ENCODE results near the gene OR2M2.

The OR2M2 gene, protein sequence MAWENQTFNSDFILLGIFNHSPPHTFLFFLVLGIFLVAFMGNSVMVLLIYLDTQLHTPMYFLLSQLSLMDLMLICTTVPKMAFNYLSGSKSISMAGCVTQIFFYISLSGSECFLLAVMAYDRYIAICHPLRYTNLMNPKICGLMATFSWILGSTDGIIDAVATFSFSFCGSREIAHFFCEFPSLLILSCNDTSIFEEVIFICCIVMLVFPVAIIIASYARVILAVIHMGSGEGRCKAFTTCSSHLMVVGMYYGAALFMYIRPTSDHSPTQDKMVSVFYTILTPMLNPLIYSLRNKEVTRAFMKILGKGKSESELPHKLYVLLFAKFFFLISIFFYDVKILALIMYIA

DNA sequence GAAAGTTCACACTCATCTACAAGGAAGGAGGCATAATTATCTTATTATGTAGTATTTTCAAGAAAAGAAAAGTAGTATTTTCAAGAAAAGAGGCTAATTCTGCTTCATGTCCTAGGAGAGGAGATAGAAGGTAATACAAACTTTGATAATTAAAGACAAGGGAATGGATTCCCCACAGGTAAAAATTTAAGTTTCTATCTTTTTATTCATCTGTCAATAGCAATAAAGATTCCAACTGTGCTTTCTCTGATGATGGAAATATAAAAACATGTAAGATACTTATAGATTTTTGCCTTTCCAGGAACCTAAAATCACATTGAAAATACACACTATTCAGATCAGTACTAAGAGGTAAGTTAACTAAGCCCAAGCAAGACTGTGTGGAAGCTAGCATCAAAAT is at the start of gene OR2M2:
TSS of gene OR2M2 (plus strand) at position 301 of the 400 bp plus-strand sequence. CDS start 5,165 bp downstream, outside the sequence.
- no peak for TF ChIP-seq ZNF274 (IDR thresholded peaks at IDR 0.05; ENCODE audit: low read depth, low read length)
- H3K4me3 ChIP-seq (ENCODE audit: low read length), result no peak within 1 kb of the TSS

DNA sequence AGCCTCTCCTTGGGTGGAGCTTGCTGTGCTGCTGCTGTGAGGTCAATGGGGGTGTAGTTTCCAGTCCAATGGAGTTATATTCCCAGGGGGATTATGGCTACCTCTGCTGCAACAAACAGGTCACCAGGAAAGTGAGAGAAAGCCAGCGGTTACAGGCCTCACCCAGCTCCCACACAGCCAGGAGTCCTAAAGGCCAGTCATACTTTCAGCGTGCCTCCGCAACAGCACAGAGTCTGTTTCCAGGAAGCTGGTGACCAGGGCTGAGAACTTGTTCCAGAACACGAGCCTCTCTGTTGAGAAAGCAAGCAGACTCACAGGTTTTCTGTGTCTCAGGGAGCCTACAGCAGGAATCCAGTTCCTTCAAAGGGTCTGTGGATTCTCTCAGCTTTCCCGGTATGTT is 47.0 kb upstream of the OR2M2 start:
- no peak for TF ChIP-seq ZNF274 (IDR thresholded peaks at IDR 0.05; ENCODE audit: low read depth, low read length)
- H3K4me3 ChIP-seq (ENCODE audit: low read length), result no peak overlapping the region

DNA sequence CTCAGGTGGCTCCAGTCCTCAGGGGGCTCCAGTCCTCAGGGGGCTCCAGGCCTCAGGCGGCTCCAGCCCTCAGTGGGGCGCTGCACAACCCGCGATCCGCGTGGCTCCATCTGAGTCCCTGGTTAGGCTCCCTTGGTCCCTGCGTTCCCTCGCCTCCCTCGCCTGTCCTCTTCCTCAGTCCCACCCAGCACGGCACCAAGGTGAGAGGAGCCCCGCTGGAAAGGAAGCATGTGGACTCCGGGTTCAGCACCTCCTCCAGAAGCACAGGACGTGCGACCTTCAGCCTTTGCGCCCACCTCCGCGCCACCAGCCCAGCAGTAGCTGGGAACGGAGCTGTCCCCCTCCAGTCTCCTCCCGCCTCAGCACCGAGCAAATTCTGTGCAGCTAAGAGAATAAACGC is 37.8 kb upstream of the OR2M2 start:
- no peak for TF ChIP-seq ZNF274 (IDR thresholded peaks at IDR 0.05; ENCODE audit: low read depth, low read length)
- no peak overlapping the region for H3K4me3 ChIP-seq (ENCODE audit: low read length)

DNA sequence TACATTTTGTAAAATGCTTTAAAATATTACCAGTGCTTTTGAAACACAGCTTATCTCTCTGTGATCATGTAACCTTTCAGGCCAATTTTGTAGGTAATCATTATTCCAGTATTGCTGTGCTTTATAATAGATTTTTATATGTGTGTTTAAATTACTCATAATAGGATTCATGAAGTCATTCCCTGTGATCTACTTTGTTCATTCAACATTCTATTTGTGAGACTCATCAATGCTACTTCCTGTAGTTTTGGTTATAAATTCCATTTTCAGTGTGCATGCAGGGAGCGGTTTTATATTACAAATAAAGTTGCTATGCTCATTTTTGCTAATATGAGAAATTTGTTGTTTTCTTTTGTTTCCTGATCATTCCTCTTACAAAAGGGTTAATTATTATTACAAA is 33.8 kb upstream of the OR2M2 start:
- no peak overlapping the region for H3K4me3 ChIP-seq (ENCODE audit: low read length)
- no peak for TF ChIP-seq ZNF274 (IDR thresholded peaks at IDR 0.05; ENCODE audit: low read depth, low read length)

DNA sequence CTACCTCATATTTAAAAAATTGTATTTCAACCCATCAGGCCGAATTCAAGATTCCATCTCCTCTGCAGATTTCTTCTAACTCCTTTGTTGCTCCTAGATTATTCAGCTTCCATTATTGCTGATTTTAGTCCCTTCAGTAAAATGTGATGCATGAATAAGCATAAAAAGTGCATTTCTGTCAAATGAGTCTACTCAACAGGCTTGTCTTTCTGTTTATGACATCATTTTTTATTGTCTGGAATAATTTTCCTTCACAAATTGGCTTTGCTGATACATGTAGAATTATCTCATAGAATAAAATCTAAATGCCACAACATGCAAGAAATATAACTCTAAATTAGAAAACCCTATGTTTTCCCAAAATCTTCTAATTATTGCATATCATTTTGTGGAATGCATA is 31.3 kb upstream of the OR2M2 start:
- no peak for TF ChIP-seq ZNF274 (IDR thresholded peaks at IDR 0.05; ENCODE audit: low read depth, low read length)

DNA sequence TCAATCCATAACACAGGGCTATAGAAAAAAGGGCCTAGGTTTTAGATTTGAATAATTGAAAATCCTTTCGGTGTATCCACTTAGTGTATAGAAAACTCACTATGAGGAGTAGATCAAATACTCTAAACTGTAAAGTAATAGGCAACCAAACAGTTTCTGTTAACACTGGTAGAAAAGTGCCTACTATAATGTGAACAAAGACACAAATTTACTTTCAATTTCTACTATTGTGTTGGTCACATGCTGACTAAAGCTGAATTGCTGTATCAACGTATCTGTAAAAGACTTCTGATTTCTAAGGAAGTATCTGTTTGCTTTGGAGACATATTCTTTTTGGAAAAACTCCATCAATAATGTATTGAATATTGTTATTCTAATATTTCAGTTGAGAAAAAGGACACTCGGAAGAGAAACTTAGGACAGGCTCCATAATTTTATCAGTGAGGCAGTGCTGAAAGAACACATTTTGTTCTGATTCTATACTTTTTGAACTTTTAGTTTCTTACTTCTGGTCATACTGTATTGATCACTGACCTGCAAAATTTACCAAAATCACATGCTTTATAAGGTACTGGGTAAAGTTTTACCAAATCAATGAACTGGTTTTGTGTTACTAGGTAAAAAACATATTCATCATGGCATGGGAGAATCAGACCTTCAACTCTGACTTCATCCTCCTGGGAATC is 30.0 kb upstream of the OR2M2 start, which contains the start of gene OR2M5:
TSS of gene OR2M5 (plus strand) at position 636 of the 686 bp plus-strand sequence. CDS start at position 636, 0 bp downstream.
- H3K4me3 ChIP-seq (ENCODE audit: low read length), result no peak within 1 kb of the TSS

More for the DNA sequence above, 31.3 kb upstream of the OR2M2 start:
- no peak overlapping the region for H3K4me3 ChIP-seq (ENCODE audit: low read length)

DNA sequence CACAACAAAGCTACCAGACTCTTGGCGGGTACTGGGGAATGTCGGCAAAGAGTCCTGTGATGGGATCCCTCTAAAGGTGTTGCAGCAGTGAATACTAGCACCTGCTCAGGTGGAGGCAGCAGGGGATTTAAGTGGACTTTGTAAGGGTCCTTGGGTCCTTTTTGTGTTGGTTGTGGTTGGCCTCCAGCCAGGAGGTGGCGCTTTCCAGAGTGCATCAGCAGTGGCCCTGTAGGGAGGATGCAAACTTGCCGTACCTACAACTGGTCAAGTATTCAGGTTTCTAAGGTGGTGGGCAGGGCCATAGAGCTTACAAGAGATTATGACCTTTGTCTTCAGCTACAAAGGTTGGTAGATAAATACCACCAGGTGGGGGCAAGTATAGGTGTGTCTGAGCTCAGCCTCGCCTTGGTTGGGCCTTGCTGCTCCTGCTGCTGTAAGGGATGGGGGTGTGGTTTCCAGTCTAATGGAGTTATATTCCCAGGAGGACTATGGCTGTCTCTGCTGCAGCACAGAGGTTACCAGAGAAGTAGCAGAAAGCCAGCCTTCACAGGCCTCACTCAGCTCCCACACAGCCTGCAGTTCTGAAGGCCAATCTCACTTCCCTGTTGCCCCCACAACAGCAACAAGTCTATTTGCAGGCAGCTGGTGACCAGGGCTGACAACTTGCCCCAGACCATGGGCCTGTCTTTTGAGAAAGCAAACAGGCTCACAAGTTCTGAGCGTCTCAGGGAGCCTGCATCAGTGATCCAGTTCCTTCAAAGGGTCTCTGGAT is 22.4 kb upstream of the OR2M2 start:
- H3K4me3 ChIP-seq (ENCODE audit: low read length), result no peak overlapping the region
- no peak for TF ChIP-seq ZNF274 (IDR thresholded peaks at IDR 0.05; ENCODE audit: low read depth, low read length)

More for the DNA sequence above, 30.0 kb upstream of the OR2M2 start, which contains the start of gene OR2M5:
- TF ChIP-seq ZNF274 (IDR thresholded peaks at IDR 0.05; ENCODE audit: low read depth, low read length), result no peak

DNA sequence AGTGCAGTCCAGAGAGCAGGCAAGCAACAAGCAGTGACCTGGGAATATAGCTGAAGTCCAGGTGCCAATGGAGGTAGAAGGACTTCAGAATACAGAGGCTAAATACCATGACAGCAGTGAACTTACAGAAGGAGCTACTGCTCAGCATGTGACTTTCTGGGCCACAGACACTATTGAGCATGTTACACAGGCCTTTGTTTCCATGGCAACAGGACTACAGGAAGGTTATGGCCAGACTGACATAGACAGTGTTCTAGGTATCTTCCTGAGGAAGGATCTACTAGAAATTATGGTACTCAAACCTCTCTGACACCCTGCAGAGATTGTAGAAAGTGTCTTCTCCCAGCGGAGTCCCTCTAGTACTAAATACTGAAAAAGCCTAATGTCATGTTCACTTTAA is 18.7 kb upstream of the OR2M2 start:
- H3K4me3 ChIP-seq (ENCODE audit: low read length), result no peak overlapping the region
- TF ChIP-seq ZNF274 (IDR thresholded peaks at IDR 0.05; ENCODE audit: low read depth, low read length), result no peak

DNA sequence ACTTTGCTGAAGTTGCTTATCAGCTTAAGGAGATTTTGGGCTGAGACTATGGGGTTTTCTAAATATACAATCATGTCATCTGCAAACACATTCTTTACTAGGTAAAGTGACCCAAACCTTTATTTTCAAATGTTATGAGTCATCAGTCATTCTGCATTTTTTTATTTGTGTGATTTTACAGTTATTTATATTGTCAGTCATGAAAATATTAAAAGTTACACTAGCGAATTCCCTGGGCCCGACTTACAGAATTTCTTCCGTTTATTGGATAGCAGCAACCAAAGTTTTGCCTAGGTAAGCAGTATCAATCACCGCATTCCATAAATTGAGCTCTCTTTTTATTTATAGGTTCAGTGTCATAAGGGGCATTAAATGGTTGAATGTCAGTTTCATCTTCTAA is 15.9 kb upstream of the OR2M2 start:
- H3K4me3 ChIP-seq (ENCODE audit: low read length), result no peak overlapping the region
- TF ChIP-seq ZNF274 (IDR thresholded peaks at IDR 0.05; ENCODE audit: low read depth, low read length), result no peak

DNA sequence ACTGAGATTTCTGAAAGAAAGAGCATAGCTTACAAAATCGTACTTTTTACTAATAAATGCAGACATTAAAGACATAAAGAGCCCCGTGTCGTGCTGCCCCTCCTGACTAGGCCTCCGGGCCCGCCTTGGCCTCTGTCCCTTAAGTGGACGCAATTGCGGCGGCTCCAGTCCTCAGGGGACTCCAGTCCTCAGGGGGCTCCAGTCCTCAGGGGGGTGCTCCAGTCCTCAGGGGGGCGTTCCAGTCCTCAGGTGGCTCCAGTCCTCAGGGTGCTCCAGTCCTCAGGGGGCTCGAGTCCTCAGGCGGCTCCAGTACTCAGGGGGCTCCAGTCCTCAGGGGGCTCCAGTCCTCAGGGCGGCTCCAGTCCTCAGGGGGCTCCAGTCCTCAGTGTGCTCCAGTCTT is 10.6 kb upstream of the OR2M2 start:
- TF ChIP-seq ZNF274 (IDR thresholded peaks at IDR 0.05; ENCODE audit: low read depth, low read length), result no peak
- H3K4me3 ChIP-seq (ENCODE audit: low read length), result no peak overlapping the region

DNA sequence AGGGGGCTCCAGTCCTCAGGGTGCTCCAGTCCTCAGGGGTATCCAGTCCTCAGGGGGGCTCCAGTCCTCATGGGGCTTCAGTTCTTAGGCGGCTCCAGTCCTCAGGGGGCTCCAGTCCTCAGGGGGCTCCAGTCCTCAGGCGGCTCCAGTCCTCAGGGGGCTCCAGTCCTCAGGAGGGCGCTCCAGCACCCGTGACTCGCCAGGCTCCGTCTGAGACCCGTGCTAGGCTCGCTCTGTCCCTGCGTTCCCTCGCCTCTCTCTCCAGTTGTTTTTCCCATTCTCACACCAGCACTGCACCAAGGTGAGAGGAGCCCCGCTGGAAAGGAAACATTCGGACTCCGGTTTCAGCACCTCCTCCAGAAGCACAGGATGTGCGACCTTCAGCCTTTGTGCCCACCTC is 9.4 kb upstream of the OR2M2 start:
- no peak overlapping the region for H3K4me3 ChIP-seq (ENCODE audit: low read length)
- no peak for TF ChIP-seq ZNF274 (IDR thresholded peaks at IDR 0.05; ENCODE audit: low read depth, low read length)

DNA sequence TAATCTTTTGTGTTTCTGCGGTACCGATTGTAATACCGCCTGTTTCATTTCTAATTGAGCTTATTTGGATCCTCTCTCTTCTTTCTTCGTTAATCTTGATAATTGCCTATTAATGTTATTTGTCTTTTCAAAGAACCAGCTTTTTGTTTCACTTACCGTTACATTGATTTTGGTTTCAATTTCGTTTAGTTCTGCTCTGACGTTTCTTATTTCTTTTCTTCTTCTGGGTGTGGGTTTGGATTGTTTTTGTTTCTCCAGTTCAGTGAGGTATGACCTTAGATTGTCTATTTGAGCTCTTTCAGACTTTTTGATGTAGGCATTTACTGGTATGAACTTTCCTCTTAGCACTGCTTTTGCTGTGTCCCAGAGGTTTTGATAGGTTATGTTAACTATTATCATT is 9.4 kb downstream of the OR2M2 start:
- no peak overlapping the region for H3K4me3 ChIP-seq (ENCODE audit: low read length)
- no peak for TF ChIP-seq ZNF274 (IDR thresholded peaks at IDR 0.05; ENCODE audit: low read depth, low read length)

DNA sequence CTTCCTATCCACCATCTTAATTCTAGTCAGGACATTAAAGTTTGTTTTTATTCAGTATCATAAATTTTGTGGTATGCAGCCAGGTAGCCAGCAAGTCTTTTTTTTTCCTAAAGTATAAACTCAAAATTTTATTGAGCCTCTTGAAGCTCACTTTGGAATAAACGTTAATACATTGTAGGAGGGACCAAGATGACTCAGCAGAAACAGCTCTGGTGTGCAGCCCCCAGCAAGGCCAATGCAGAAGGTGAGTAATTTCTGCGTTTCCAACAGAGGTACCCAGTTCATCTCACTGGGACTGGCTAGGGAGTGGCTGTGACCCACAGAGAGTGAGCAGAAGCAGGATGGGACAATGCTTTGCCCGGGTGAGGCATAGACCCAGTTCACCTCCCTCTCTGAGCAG is 12.7 kb downstream of the OR2M2 start:
- TF ChIP-seq ZNF274 (IDR thresholded peaks at IDR 0.05; ENCODE audit: low read depth, low read length), result no peak
- H3K4me3 ChIP-seq (ENCODE audit: low read length), result no peak overlapping the region

DNA sequence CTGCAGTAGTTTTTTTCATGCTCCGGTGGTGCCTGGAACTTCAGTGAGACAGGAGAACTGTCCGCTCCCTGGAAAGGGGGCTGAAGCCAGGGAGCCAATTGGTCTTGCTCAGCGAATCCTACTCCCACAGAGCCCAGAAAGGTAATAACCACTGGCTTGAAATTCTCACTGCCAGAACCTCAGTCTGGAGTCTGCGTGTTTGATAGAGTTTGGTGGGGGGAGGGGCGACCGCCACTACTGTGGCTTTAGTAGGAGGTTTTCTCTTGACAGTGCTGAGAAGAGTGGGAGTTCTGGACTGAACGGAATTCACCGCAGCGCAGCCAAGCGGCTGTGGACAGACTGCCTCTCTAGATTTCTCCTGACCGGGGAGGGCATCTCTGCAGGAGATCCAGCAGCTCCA is 14.4 kb downstream of the OR2M2 start:
- no peak overlapping the region for H3K4me3 ChIP-seq (ENCODE audit: low read length)
- TF ChIP-seq ZNF274 (IDR thresholded peaks at IDR 0.05; ENCODE audit: low read depth, low read length), result no peak

All from GM08714 (cell line).